Measurements from ENCODE around the gene BRINP2.
"Not testable (repeated sequence)": the region's sequence is repeated elsewhere in the genome, so short reads cannot be mapped to it uniquely, and the experiment has no call there.

BRINP2 gene

GRCh38 chr1:177278626-177279390 lies 108.0 kb downstream of the BRINP2 start:
- DNase-seq = no peak

GRCh38 chr1:177281901-177282300 lies 111.1 kb downstream of the BRINP2 start:
- no peak for DNase-seq

GRCh38 chr1:177282976-177283375 lies 112.2 kb downstream of the BRINP2 start:
- no peak for DNase-seq

- DNase-seq = no peak
Observed at GRCh38 chr1:177283380-177283779, 112.6 kb downstream of the BRINP2 start.

- DNase-seq = no peak
Observed at GRCh38 chr1:177286396-177286795, 115.6 kb downstream of the BRINP2 start.

- DNase-seq = no peak
Observed at GRCh38 chr1:177287270-177287669, 116.5 kb downstream of the BRINP2 start.

- DNase-seq = no peak
Observed at GRCh38 chr1:177287994-177288393, 117.2 kb downstream of the BRINP2 start.

GRCh38 chr1:177289532-177289931 lies 118.8 kb downstream of the BRINP2 start:
- DNase-seq = no peak

- DNase-seq = no peak
Observed at GRCh38 chr1:177300431-177300830, 129.7 kb downstream of the BRINP2 start.

GRCh38 chr1:177301425-177302124 lies 130.8 kb downstream of the BRINP2 start:
- DNase-seq = no peak

- no peak for DNase-seq
Observed at GRCh38 chr1:177302357-177303044, 131.7 kb downstream of the BRINP2 start.

GRCh38 chr1:177305040-177306018 lies 134.6 kb downstream of the BRINP2 start:
- no peak for DNase-seq

GRCh38 chr1:177306019-177306415 lies 135.3 kb downstream of the BRINP2 start:
- no peak for DNase-seq

GRCh38 chr1:177306981-177307380 lies 136.2 kb downstream of the BRINP2 start:
- no peak for DNase-seq

GRCh38 chr1:177307771-177308170 lies 137.0 kb downstream of the BRINP2 start:
- no peak for DNase-seq

GRCh38 chr1:177309880-177310279 lies 139.1 kb downstream of the BRINP2 start:
- no peak for DNase-seq

- DNase-seq = no peak
Observed at GRCh38 chr1:177310326-177310725, 139.6 kb downstream of the BRINP2 start.

- DNase-seq = no peak
Observed at GRCh38 chr1:177311111-177311510, 140.4 kb downstream of the BRINP2 start.

GRCh38 chr1:177311586-177311985 lies 140.8 kb downstream of the BRINP2 start:
- DNase-seq = no peak

- no peak for DNase-seq
Observed at GRCh38 chr1:177315261-177315660, 144.5 kb downstream of the BRINP2 start.

GRCh38 chr1:177315761-177316160 lies 145.0 kb downstream of the BRINP2 start:
- no peak for DNase-seq

GRCh38 chr1:177321434-177321833 lies 150.7 kb downstream of the BRINP2 start:
- not testable (repeated sequence) for DNase-seq

- no peak for DNase-seq
Observed at GRCh38 chr1:177328251-177328650, 157.5 kb downstream of the BRINP2 start.
